HS-5 (cell line): ENCODE measurements around the gene ZNRD2.

Experiments
- DNase-seq: peaks from one replicate; pipeline ENCODE4 v3.0.0-alpha.2; 2012; ENCODE audit warnings: low read depth

ZNRD2 gene

DNA sequence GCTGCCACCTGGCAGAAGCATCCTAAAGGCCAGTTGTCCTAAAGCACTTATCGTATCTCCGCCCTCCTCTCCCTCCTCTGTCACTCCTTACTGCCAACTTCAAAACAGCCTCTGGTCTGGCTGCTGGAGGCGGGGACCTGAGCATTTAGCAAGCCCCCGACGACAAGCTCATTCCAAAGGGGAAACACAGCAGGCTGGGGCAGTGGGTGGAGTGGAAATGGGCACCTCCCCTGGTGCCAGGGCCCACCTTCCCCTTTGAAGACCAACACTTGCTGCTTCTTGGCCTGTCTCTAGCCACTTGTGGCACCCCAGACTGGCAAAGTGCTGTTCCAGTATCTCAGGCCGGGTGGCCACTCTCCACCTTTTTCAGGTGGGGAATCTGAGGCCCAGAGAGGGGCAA is 40.1 kb downstream of the ZNRD2 start:
- DNase-seq = no peak

DNA sequence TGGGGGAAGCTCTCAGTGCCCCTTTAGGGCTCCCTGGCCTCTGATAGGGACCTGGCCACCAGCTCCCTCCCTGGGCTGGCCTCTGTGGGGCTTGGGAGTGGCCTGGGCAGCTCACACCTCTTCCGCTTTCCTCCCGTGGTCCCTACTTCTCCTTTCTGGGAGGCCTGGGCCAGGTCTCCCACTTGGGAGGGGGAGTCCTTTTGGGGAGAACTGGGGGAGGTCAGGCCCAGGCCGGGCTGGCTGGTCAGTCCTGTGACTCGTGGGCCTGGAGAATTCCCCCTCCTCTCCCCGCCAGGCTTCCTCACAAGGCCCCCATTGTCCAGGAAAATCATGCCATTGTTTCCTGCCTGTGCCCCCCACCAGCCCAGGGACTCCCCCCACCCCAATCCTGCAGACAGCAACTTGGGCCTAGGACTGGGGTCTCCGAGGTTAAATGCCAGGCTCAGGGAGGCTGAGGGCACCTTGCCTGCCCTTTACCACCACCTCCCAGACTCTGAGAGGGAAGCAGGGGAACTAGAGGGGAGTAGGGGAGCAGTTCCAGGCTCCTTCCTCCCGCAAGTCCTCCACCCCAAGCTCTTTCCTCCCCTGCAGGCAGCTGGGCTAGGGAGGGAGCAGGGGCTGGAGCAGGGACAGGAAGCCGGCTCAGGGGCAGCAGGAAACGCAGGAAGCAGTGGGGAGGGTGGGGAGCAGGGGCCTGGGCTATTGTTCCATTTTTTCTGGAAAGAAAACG is 40.9 kb downstream of the ZNRD2 start:
- DNase-seq = no peak

DNA sequence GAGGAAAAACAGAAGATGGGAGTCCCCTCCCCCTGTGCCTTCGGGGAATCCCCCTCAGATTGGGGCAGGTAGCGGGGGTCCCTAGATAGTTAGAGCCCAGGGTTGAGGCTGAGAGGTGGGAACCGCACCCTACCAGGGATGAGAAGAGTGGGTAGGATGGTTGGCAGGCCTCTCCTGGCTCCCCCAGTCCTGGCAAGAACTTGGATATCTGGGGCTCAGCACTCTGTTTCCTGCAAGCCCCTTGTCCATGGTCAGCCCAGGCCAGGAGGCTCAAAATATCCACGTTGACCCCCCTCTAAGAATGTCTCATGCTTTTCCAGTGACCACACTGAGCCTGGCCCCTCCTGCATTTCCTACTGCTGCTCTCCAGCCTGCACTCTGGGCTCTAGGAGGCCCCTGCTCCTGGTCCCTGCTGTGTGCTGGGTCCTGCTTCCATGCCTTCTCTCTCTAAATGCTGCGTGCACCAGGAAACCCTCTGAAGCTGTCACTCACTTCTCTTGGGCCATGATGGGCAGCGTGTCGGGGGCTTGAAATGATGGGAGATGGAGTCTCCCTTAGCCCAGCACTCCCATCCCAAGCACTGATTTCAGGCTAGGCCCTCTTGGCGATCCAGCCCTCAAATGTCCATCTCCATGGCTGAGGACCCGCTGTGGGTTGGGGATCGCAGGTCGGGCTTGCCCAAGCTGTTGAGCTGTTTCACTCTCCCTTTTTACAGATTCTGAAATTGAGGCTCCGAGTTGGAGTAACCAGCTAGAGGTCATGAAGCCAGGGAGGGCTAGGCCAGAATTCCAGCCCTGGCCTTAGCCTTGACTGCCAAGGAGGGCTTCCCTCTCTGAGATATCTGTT is 41.7 kb downstream of the ZNRD2 start:
- DNase-seq = no peak

DNA sequence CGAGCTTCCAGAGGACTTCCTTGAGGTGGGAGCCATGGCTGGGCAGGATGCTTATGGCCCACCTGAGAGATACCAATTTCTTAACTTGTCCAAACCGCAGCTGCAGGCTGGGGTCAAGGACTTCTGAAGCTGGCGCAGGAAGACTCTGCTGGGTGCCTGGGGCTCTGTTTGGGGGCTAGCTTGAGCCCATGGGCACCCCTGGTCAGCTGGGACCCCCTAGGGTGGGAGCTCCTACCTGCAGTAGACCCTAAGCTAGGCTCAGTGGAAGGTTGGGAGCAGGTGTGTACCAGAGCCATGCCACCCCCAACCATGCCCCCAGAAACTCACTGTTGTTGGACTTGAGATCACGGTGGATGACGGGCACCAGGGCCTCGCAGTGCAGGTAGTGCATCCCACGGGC is 42.4 kb downstream of the ZNRD2 start:
- no peak for DNase-seq

DNA sequence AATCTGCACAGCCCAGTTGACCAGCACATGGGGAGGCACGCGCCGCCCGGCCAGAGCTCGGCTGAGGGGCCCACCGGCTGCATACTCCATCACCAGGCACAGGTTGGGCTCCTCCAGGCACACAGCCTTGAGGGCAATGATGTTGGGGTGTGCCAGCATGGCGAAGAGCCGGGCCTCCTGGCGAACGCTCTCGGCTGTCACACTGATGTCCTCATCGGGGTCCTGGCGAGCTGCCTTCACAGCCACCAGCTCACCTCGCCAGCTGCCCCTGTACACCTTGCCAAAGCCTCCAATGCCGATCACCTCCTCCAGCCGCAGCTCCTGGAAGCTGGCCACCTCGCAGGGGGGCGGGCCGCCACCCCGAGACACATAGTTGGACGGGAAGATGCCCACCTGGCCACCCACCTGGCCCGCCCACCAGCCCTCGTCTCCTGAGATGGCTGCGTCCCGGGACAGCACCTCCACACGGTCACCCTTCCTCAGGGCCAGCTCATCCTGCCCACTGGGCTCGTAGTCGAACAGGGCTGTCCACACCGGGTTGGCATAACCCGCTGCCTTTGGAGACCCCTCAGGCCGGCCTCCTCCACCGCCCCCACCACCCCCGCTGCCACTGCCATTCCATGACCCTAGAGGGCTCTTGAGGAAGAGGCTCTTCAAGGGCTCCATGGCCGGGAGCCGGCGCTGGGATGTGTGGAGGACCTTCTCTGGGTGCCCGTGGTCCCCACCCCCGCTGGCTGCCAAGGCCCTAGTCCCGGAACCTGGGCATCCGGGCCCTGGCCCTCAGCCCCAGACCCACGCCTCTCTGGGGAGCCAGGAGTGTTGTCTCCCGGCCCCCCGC is 43.0 kb downstream of the ZNRD2 start:
- no peak for DNase-seq

DNA sequence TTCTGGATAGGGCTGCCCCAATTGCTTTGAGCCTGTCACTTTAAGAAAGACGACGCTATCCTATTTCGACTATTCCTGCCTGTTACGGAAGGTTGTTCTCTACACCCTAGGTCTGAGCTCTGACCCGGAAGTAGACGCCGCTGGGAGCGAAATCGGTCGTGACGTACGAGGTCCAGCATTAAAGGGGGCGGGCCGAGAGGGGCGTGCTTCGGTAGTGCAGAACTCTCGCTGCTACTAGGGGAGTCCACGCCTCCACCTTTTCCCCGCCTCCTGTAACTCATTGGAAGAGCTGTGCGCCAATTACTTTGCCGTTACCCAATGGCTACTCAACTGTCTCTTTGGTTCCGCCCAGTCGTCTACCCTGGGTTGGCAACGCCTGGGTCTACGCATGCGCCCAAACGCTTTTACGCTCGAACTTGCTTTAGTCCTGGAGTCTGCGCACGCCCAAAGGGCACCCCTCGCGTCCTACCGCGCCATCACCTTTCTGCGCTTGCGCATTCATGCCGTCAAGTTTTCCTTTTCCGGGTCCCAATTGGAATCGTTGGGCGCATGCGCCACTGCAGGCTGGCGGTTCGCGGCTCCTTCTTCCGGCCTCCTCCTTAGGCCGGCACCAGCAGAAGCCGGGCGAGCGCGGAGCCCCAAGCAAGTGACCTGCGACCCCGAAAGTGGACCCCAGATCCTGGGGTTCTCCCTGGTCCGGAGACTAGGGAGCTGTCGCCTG is 45.1 kb downstream of the ZNRD2 start, which contains the start of gene PCNX3:
TSS of gene PCNX3 (plus strand) at position 548 of the 721 bp plus-strand sequence. CDS start 536 bp downstream, outside the sequence.
- DNase-seq = peak; percentile 100

DNA sequence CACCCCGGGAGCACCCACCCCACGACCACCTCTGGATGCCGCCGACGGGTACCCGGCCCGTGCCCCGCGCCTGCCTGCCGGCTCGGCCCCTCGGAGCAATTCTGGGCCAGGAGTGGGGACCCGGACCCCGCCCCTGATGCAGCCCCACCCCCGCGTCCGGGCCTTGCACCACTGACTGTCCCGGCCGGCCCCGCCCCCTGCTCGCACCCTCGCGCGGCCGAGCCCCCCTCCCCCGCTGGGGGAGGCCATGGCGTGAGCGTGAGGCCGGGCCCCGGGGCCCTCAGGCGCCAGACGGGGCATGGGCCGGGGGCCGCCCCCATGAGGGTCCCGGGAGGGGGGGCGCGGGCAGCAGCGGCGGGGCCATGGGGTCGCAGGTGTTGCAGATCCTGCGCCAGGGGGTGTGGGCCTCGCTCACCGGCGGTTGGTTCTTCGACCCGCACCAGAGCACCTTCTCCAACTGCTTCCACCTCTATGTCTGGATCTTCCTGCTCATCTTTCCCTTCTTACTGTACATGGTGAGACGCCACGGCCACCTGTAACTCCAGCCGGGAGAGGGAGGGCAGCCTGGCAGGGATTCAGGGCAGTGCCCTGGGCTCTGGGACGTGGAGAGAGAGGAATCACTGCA is 45.8 kb downstream of the ZNRD2 start:
- DNase-seq = no peak

DNA sequence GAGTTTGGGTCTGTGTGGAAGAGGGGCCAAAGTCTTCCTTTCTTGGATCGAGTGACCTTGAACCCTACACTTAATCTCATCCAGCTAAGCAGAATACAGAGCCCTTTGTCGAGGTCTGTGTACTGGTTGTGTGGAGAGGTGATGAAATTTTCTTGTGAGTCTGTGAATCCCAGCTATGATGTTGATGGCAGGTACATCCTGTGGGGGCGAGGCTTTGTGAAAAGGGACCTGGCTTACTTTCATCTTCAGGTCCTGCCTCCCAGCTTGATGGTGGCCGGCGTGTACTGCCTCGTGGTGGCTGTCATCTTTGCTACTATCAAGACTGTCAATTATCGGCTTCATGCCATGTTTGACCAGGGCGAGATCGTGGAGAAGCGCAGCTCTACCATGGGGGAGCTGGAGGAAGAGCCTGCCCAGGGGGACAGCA is 46.3 kb downstream of the ZNRD2 start:
- DNase-seq = no peak

DNA sequence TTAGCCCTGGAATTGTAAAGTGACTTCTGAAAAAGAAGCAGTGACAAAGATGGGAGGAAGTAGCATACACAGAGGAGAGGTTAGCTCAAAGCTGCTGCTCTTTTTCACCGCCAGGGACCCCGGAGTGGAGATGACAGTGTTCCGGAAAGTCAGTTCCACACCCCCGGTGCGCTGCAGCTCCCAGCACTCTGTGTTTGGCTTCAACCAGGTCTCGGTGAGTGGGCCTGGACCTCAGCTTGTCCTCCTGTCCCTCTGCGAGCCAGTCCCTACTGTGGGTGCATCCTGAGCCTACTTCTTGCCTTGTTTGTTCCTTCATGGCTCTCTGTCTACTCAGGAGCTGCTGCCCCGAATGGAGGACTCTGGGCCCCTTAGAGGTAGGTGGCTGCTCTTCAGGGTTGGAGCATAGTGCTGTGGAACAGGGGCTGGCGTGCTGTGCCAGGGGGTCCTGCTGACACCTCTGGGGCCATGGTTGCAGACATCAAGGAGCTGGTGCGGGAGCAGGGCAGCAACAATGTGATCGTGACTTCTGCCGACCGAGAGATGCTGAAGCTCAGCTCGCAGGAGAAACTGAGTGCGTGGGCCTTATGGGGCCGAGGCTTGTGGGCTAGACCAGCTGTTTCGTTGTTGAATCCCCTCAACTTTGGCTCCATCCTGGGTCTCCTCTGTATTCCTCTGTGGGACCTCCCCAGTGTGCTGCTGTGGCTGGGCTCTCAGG is 47.0 kb downstream of the ZNRD2 start:
- no peak for DNase-seq

DNA sequence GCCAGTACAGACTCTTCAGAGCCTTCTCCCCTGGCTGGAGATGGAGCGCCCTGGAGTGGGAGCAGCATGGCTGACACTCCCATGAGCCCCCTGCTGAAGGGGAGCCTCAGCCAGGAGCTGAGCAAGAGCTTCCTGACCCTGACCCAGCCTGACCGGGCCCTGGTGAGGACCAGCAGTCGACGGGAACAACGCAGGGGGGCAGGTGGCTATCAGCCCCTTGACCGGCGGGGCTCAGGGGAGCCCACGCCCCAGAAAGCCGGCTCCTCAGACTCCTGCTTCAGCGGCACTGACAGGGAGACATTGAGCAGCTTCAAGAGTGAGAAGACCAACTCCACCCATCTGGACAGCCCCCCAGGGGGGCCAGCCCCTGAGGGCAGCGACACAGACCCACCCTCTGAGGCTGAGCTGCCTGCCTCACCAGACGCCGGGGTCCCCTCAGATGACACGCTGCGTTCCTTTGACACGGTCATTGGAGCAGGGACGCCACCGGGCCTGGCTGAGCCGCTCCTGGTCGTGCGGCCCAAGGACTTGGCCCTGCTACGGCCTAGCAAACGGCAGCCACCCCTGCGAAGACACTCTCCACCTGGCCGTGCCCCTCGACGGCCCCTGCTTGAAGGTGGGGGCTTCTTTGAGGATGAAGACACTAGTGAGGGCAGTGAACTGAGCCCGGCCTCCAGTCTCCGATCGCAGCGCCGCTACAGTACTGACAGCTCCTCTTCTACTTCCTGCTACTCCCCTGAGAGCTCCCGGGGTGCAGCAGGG is 47.9 kb downstream of the ZNRD2 start:
- no peak for DNase-seq

DNA sequence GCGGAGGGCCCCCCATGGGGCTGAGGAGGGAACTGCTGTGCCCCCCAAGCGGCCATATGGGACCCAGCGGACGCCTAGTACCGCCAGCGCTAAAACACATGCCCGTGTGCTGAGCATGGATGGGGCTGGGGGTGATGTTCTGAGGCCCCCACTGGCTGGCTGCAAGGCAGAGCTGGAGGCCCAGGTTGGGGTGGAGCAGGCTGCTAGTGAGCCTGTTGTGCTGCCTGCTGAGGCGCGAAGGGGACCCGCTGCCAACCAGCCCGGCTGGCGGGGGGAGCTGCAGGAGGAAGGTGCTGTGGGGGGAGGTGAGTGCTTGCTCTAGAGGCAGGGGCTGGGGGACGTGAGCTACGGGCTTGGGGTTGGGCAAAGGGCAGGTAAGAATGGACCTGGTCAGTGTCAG is 48.5 kb downstream of the ZNRD2 start:
- DNase-seq = no peak

DNA sequence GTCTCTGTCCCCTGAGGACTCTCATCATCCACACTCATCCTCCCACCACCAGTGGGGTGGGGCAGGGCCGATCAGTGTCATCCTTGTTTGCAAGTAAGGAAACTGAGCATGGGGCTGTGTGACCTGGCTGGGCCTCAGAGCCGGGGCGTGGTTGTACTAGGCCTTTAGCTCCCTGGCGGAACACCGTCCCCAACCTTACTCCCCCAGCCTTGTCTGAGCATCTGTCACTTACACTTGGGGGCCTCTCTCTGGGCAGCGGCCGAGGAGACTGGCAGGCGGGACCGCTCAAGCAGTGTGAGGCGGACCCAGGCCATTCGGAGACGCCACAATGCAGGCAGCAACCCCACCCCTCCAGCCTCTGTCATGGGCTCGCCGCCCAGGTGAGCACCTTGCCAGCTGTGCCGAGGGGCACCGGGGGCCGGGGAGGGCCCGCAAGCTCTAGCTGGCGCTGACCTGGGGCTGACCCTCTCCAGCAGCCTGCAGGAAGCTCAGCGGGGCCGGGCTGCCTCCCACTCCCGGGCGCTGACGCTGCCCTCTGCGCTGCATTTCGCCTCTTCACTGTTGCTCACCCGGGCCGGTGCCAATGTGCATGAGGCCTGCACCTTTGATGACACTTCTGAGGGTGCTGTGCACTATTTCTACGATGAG is 49.1 kb downstream of the ZNRD2 start:
- DNase-seq = no peak

DNA sequence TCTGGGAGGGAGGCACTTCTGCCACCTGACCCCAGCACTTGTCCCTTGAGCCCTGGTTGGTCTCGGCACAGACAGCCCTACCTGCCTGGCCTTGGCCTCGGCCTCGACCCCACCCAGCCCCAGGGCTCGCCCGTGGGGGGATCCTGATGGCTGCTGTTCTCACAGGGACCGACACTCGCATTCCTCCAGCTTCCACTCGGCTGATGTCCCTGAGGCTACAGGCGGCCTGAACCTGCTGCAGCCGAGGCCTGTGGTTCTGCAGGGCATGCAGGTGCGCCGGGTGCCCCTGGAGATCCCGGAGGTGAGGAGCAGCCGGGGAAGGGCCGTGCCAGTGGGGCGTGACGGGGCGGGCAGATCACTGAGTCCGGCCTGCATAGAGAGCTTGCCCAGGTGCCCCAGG is 50.4 kb downstream of the ZNRD2 start:
- DNase-seq = no peak

DNA sequence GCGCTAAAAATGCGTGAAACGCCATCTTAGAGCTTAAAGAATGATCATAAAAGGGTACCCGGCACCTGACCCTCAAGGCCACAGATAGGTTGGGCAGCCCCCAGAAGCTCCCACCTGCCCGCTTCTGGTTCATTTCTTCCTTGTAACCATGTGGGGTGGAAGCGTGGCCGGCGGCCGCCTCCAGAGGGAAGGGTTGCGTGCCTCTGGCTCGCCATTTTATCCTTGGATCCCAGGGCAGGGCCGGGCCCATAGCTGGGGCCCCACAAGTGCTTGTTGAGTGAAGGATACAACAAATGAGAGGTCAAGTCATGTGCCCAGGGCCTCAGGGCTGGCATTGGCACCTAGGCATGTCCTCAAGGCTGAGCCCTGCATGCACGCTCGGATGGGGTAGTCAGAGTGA is 51.2 kb downstream of the ZNRD2 start:
- DNase-seq = no peak
